GM18520 (cell line): Measurements from ENCODE around the gene RGL1.

Experiments
- ATAC-seq: cut with Tn5 transposase; IDR thresholded peaks from one replicate; pipeline ENCODE4 v1.9.1; 2021; ENCODE audit not compliant: unreplicated experiment

RGL1 gene

DNA sequence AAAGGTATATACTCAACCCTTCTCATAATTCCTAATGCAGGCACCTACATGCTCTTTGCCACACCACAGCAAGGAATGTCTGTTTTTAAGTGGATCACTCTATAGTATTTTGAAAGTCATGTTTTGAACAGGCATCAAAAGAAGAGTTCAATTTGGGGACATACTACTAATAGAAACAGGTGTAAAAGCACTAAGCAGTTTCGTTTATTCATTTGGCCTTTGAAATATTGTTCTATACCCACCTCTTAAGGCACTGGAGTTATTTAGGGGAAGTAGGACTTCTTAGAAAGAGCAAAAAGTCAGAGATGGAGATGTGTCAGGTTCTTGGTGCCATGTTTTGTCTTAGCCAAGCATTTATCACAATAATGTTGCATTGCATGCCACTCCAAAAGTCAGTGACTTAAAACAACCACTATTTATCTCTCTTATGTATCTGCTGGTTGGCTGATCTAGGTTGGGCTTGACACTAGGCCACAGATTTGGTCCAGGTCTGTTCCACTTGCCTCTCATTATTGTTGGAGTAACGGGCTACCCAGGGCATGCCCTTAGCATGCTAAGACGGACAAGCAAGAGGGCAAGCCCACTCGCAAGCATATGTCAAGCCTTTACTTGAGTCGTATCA, 107.5 kb downstream of the RGL1 start:
- ATAC-seq, result peak; percentile 51

DNA sequence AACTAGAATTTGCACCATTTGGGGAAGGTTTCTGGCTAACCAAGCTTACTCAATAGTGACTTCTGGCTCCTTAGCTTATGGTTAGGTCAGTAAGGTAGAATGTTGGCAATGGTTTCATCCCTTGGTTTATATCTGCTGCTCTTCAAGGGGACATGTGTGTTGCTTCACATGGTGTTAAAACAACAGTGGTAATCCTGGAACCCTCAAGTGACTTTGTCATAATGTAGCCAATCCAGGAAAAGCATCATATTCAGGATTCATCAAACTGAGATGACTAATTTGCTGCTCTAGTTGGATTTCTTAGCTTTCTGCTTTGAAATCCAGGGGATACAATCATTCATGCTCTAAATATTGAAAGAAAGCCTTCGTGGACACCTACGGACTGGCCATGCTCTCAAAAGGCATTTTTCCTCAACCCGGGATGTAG, 108.7 kb downstream of the RGL1 start:
- ATAC-seq, result no peak

DNA sequence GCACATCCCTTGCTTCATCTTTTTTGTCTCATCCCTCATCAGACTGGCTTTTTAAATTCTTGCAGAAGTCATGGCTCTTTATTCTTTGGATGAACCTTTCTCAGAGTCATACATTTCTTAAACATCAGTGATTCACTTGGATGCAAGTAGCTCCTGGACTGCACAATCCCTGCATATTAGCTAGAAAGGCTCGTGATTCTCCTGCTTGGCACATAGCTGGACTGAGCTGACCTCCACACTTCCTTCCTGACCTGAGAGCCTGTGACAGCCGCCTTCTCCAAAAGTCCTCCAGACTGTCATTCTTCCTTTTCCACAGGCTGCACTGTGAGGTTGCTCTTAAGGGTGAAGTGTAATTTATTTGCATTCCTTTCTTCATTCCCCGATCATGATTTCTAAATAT, 109.4 kb downstream of the RGL1 start:
- no peak for ATAC-seq

DNA sequence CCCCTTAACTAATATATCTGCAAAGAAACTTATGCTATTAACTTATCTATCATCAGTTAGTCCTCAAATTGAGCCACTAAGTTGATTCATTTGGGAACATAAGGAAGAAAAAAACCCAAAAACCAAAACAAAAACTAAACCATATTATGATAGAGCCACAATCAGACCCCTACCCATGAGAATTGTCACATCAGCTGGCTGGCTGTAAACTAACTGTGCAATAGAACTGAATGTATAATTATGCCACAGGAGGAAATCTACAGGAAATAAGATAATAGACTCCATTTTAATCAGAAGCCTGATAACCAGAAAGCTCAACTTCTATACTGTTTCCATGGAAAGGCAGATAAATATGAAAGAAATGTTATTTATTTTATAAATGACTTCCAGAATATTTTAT, 110.0 kb downstream of the RGL1 start:
- no peak for ATAC-seq

DNA sequence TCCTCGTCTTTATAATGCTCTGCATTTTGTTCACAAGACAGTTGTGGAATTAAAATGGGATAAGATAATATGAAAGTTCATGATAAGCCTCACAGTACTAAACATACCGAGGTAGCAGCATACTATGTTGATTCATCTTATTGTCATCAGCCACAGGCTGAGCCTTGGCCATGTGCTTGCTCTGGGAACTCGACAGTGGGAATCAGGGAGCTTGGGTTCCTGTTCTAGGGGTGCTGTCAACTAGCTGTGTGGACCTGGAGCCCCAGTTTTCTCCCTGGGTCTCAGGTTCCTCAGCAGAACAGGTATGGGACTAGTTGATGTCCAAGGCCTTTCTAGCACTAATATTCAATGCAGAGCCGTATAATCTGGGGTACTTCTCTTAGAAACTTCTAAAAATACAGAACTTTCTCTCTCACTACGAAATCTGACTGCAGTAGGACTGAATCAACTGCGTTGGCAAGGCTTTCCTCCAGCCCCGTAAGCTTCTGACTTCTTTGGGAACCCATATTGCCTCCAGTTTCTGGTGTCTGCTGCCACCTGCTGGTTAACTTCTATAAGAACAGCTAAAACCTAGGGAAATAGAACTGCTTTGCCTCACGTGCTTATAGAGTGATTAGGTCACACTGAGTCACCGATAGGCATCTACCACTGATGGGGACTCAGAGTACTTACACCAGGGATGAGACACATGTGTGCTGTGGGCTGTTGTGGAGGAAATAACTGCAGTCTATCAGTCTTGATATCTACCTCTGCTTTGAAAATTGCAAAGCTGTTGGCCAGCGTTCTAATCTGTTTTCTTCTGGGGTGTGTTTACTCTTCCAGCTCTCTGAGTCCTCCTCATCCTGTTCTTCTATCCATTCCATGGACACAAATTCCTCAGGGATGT, 110.9 kb downstream of the RGL1 start:
- ATAC-seq, result no peak

DNA sequence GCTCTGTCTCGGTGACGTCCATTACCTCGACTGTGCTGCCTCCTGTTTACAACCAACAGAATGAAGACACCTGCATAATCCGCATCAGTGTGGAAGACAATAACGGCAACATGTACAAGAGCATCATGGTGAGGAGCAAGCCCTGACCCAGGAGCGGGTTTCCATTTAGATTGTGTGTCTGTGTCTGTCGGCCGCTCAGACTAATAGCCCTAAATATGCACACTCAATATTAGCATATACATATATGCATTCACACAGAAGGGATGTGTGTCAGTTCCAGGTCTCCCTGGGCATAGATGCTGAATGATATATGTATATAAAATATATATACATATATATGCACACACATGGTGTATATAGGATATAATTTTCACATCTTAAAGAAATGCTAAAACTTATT, 111.7 kb downstream of the RGL1 start:
- no peak for ATAC-seq

DNA sequence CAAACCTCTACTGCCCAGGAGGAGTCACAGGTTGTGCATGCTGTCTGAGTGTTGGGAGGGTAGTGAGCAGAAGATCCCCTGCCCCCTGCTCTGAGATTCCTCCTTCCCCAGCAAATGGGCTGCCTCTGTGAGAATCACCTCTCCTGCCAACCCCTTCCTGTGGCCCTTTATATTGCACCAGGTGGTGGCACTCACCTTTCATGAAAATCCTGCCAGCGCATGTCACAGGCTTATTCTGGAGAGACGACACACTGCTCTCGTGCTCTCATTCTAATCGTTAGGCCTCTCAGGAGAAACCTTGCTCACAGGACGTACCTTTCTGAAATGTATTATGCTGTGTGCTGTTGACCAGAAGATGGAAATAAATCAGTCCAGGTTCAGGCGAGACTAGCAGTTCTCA, 113.7 kb downstream of the RGL1 start:
- ATAC-seq, result no peak

DNA sequence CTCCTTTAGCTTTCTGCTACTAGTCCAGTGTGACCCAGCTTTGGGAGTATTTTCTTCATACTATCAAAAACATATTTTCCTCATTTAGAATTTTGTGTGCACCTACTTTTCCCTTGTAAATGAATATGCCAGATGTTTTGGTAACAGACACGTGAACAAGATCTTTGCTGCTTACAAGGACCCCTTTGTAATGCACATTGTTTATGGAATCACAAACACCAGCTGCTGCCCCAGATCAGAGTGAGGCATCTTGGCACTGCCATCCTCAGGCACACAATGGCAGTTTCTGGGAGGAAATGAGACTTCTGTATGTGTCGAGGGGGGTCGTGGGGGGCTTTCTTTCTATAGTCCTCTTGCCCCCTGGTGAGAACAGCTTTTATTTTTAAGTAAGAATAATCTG, 115.7 kb downstream of the RGL1 start:
- ATAC-seq, result no peak

DNA sequence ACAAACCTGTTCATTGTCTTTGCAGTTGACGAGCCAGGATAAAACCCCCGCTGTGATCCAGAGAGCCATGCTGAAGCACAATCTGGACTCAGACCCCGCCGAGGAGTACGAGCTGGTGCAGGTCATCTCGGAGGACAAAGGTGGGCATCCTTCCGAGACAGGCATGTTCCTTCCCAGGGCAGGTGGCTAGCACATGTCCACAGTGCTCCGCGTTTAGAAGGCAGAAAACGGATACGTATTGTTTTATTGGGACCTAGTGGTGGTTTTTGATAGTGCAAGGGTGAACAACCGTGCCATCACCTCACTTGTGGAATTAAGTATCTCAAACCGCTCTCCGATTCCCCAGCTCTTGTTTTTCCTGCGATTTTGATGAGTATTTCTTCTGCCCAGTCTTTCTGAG, 117.3 kb downstream of the RGL1 start:
- no peak for ATAC-seq

DNA sequence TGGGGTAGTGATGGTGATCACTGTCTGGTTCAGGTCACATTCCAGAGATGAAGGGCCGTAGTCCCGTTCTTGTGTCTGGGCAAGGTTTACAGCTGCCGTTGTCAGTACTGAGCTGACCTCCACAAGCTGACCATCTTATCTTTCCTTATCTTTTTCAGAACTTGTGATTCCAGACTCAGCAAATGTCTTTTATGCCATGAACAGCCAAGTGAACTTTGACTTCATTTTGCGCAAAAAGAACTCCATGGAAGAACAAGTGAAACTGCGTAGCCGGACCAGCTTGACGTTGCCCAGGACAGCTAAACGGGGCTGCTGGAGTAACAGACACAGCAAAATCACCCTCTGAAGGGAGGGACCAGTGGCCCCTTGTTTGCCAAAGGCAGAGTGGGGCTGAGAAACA, 121.0 kb downstream of the RGL1 start:
- no peak for ATAC-seq

DNA sequence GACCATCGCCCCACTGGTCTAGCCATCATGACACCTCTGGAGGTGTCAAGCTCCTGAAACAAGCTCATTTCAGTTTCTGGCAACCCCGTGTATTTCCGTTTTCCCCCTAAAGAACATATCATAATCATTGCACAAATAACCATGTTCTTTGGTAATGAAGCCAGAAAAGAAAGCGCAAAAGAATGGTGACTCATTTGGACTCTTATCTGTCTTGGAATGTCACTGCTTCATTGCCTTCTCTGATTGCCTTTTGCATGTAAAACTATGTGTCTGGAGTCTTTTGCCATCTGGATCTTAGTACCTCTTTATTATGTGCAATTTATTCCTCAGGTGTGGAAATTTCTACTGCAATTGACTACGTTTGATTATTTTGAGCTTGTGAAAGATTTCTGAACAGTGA, 122.1 kb downstream of the RGL1 start:
- no peak for ATAC-seq

DNA sequence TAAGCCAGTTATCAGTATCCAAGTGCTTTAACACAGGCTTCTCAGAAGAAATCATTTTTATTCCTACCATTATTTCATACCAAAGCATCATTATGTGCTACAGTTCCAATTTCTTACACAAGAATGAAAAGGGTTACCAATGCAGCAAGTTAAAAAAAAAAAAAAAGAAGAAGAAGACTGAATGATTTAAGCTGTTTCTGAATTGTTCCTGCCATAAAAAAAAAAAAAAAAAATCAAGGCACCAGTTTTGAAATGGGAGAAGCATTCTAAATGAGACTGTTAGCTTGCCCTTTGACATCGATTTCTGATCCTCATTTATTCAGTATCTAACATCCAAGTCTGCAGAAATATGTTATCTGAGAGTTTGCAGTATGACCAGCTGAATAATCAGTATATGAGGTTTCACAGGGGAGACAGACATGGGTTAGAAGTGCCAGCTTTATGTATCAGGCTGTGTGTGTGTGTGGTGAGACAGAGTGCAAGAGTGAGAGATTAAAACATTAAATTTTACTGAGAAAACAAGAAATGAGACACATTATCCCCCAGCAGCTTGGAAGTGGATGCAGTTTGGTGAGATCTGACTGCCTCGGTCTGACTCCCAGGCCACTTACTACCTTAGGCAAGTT, 126.8 kb downstream of the RGL1 start:
- ATAC-seq, result no peak

DNA sequence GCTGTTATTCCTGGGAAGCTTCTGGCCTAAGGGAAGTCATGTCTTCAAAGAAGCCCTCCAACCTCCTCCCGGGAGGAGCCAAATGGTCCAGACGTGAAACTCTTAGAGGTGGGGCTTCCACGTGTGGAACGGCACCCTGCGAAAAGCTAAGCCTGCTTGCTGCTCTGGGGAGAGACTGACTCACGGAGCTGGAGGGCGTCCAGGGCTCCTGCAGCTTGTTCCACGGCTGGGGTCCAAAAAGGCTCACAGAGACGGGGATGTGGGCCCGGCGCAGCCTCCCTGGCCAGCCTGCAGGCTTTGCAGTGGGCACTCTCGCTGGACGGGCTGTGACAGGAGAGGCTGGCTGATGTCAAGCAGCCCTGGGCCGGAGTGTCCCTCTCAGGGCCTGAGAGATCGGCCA, 127.5 kb downstream of the RGL1 start:
- no peak for ATAC-seq

DNA sequence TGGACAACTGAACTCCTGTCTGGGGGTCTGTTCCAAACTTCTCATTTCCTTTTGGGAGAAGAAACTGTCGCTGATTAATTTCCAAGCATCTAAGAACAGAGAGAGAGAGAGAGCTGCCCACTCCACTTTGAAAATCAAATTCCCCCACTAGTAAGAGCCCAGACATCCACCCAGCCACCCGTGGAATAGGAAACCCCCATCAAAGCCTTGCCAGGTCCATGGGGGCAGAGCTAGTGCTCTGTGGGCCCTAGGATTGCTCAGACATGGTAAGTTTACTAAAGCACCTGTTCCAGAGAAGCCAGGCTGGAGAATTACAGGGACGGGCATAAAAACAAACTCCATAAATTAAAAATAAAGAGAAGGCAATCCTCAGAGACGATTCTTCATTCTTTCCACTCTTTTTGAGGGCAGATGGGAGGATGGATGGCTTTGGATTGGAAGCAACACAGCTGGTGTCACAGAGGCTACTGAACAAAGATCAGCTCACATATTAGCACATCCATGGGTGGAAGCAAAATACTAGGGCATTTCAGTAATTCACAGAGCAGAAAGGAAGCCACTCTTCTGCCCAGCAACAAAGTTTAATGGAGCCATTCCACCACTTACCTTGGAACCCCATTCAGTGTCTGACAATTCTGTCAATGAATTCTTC, 128.7 kb downstream of the RGL1 start:
- no peak for ATAC-seq

DNA sequence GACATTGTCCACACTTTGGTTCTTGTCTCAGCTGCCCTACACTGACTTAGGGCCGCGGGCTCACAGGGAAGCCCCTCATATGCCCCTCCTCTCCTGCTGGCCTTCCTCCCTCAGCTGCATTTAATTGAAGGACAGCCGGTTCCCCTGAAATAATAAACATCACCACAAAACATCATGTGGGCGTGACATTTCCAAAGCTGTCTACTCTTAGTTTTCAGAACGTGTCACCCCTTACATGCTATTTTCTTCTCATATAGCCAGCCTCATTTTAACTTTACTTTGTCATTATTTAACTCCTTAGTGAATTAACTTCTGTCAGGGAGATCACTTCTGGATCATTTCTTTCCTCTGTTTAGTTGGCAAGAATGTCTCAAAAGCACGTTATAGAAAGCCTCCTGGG, 129.4 kb downstream of the RGL1 start:
- no peak for ATAC-seq

DNA sequence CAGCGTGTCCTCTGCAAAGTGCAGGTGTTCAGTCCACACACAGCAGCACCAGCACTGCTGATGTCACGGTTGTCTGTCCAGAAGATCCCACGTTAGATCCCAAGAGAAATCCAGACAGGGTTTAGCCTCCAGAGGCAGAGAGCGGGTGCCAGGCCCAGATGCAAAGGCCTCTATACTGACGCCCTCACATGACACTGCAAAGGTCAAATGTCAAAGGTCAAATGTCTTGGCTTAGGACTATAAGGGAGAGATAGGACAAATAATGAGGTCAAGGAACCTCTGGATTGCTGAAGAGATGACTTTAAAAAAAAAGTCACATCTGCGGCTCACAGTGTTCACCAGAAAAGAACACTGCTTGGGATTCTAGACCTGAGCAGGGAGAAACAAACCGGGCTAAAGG, 131.1 kb downstream of the RGL1 start:
- ATAC-seq, result no peak

DNA sequence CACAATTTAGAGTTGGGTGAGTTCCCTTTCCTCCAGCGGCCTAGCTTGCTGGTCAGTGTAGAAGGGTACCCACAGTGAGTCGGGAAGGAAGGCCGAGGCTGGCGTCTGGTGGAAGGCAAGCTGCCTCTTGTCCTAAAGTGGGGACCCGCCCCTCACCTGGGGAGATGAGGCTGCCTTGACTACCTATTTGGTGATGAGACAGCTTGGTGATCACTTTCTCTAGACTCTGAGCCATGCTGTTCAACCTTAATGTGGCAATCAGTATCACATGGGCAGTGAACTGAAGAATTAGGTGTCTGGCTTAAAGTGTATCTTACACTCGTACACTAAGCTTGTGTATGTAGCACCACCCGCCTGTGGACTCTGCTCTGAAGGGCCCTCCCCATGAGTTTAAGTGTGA, 131.9 kb downstream of the RGL1 start:
- no peak for ATAC-seq

DNA sequence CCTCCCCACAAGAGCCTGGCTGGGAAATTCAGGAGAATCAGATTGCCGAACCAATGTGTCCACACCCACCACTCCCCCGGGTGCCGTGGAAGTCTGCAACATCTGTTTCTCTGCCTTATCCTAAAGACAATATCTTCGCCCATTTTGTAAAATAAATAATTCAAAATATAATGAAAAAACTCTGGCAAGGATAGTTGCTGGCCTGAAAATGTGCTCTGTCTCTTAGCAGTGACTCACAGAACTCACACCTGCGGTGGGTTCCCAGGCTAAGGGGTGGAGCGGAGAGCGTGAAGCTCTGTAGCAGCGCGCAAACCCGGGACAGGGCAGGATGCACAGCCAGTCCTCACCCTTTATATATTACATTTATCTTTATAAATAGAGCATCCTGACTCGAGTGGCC, 132.7 kb downstream of the RGL1 start:
- no peak for ATAC-seq

DNA sequence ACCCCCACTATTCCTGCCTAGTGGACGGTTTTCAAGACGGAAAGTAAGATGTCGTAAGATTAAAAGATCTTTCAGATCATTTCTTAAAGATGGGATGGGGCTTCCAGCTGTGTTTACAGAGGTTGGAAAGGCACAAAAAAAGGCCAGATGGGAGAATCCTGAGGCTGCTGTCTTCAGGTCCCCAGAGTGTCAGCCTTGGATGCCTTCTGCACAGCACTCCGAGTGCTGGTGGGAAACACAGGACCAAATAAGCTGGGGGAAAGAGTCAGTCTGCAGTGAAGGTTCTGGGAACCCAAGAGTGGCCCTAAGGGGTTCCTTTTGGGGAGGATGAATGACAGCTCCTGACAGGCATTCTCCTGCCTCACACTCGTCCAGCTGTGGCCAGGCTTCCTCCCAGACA, 136.1 kb downstream of the RGL1 start:
- no peak for ATAC-seq

DNA sequence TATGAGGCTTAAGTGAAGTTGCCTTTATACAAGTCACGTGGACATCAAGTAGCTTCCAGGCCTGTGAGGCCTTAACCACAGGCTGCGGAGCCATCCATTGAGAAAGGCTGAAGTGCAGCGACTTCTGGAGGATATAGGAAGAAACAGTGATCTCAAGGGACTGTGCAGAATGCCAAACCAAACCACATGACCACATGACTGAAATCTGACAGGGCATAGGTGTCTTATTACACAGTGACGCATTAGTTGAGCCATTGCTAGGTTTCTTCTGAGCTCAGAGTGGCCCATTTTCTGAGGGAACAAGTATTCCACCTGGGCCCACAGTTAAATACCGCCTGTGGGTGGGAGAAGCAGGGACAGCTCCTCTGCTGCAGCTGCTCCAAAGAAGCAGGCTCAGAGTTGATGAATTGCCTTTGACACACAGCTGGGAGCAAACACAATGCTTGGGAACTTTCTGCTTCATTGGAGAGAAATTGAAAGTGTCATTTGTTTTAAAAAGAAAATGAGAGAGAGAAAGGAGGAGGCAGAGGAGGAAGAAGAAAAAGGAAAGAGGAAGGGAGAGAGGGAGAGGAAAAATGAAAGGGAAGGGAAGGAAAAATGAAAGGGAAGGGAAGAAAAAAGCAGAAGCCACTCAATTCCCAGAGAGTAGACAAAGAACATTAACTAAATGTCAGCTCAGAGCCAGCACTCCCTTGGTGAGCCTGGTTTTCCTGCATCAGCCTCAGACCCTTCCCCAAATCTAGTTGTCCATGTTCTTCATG, 138.2 kb downstream of the RGL1 start:
- no peak for ATAC-seq
